Kidney (tissue), 14 donors: ENCODE measurements around the gene ALDH1A3. TPM values are rescaled to one million over a fixed set of nuclear protein-coding genes. Genes with fewer than 3 reads are reported as not detected.

Source experiments
- DNase-seq, 5 donors: peaks; one replicate each; pipeline ENCODE4 v3.0.0-alpha.2; 2013 to 2020
- FAIRE-seq: peaks from 2 replicates; lab custom pipeline; 2012; peaks lifted over from hg19 to GRCh38; lab: Jason Lieb, UNC
- H3K27ac ChIP-seq, 2 donors: one replicate each; pipeline ENCODE4 v1.7.0; 2013; ENCODE audit warnings: low read depth in 2 of 2, low read length in 2 of 2, inconsistent platforms in 1 of 2
- H3K27me3 ChIP-seq: one replicate; pipeline ENCODE4 v1.7.1; 2013; ENCODE audit warnings: low read length, inconsistent platforms; ENCODE audit not compliant: control insufficient read depth, insufficient read depth
- H3K36me3 ChIP-seq, 3 donors: one replicate each; pipeline versions ENCODE4 v1.7.0 to v1.7.1; 2013; ENCODE audit warnings: low read length in 3 of 3, control low read depth in 1 of 3, inconsistent platforms in 1 of 3; ENCODE audit not compliant: insufficient read depth in 3 of 3, control insufficient read depth in 2 of 3
- H3K4me1 ChIP-seq, 3 donors: one replicate each; pipeline versions ENCODE4 v1.7.0 to v1.7.1; 2013; ENCODE audit warnings: low read length in 3 of 3, inconsistent platforms in 1 of 3, low read depth in 1 of 3; ENCODE audit not compliant: control insufficient read depth in 2 of 3, insufficient read depth in 2 of 3
- H3K4me3 ChIP-seq, 3 donors: one replicate each; pipeline versions ENCODE4 v1.7.0 to v1.8.1; 2013; ENCODE audit warnings: low read length in 3 of 3, control low read depth in 1 of 3, inconsistent platforms in 1 of 3
- H3K9ac ChIP-seq, 3 donors: one replicate each; pipeline versions ENCODE4 v1.7.0 to v1.7.1; 2013; ENCODE audit warnings: low read length in 3 of 3, control low read depth in 1 of 3, inconsistent platforms in 1 of 3
- H3K9me3 ChIP-seq, 3 donors: one replicate each; pipeline versions ENCODE4 v1.7.0 to v1.7.1; 2013; ENCODE audit warnings: low read length in 3 of 3, control low read depth in 1 of 3, inconsistent platforms in 1 of 3; ENCODE audit not compliant: control insufficient read depth in 2 of 3, insufficient read depth in 1 of 3
- CTCF ChIP-seq: IDR thresholded peaks from 3 replicates; pipeline ENCODE4 v1.5.1; 2012; ENCODE audit warnings: mild to moderate bottlenecking, moderate library complexity, borderline replicate concordance; ENCODE audit not compliant: insufficient read depth; ENCODE audit errors: extremely low read depth
- intact Hi-C: fragments of 100-400 bp; cut with DNase I; formaldehyde crosslinking; loops from one replicate; pipeline ENCODE4 v1.11.1; 2022
- polyA plus RNA-seq: library from polyadenylated mRNA; stranded (reverse); fragments of 350-450 nt; fragmentation: Illumina TruSeq; extraction: RNeasy Lipid Tissue Mini Kit (QIAGEN cat#74804); gene quantifications from one replicate; pipeline ENCODE4 v1.2.3, GENCODE V29; 2014; ENCODE audit warnings: low read depth, low replicate concordance; ENCODE audit not compliant: insufficient read depth
- total RNA-seq: library from RNA; stranded (reverse); fragmentation: NEBNext Ultra II Directional; extraction: Animal tissue kit (Norgen Biotek cat#: 25700); gene quantifications from one replicate; pipeline ENCODE4 v1.2.1, GENCODE V29; 2021
- donor health status: control.
- donor health status: control.
- donor health status: control.
- donor health status: control.
- donor health status: control.
- donor health status: DM: yes; HTN: yes; CAD: no.
- donor health status: Normal renal cell carcinoma (clear cell type).

Gene ALDH1A3
- total and polyA plus RNA-seq, 2 donors from 2014 or later: 5.4 to 19.6 TPM

- H3K4me3 ChIP-seq: no peak overlapping the region
- H3K36me3 ChIP-seq: no peaks in the 10 kb centered on the region
- intact Hi-C loops: no loop called here
- DNase-seq: no peak
- H3K27me3 ChIP-seq: peaks cover 7% of the 10 kb centered on the region
- no peak overlapping the region for H3K27ac ChIP-seq
- no peak for FAIRE-seq
- TF ChIP-seq CTCF: no peak
- H3K9ac ChIP-seq: no peak overlapping the region
- no peaks in the 10 kb centered on the region for H3K9me3 ChIP-seq
- H3K4me1 ChIP-seq: no peaks in the 10 kb centered on the region
These were observed 41.0 kb downstream of the ALDH1A3 start for GRCh38 chr15:100920516-100921135.

GRCh38 chr15:100922192-100923040 lies 42.8 kb downstream of the ALDH1A3 start:
- Histone ChIP-seq H3K9me3 (no peaks in the 10 kb centered on the region), H3K4me3 (no peak overlapping the region), H3K9ac (no peak overlapping the region), H3K36me3 (no peaks in the 10 kb centered on the region), H3K27me3 (peaks cover 7% of the 10 kb centered on the region), H3K4me1 (no peaks in the 10 kb centered on the region), H3K27ac (no peak overlapping the region)
- DNase-seq: no peak
- no peak for FAIRE-seq
- intact Hi-C loops: no loop called here
- TF ChIP-seq CTCF: no peak

GRCh38 chr15:100923076-100923475 lies 43.4 kb downstream of the ALDH1A3 start:
- H3K9ac ChIP-seq: no peak overlapping the region
- FAIRE-seq: no peak
- H3K9me3 ChIP-seq: no peaks in the 10 kb centered on the region
- H3K4me1 ChIP-seq: no peaks in the 10 kb centered on the region
- intact Hi-C loops: no loop called here
- no peaks in the 10 kb centered on the region for H3K36me3 ChIP-seq
- H3K27me3 ChIP-seq: peaks cover 7% of the 10 kb centered on the region
- H3K4me3 ChIP-seq: no peak overlapping the region
- no peak overlapping the region for H3K27ac ChIP-seq
- DNase-seq: no peak
- no peak for TF ChIP-seq CTCF
